K562 (cell line): ENCODE results near the gene GANAB. TPM values are rescaled to one million over a fixed set of nuclear protein-coding genes. Genes with fewer than 3 reads are reported as not detected.

Experiments
- AFF1 ChIP-seq, 2 experiments: fragments of 450-650 bp; IDR thresholded peaks; 2 replicates each; pipeline ENCODE4 v1.6.1; 2018; ENCODE audit warnings: mild to moderate bottlenecking in 2 of 2, low read depth in 1 of 2; ENCODE audit not compliant: partially characterized antibody in 2 of 2
- CTCF ChIP-seq, 3 experiments: IDR thresholded peaks in 2 of 3; conservative IDR thresholded peaks in 1 of 3; 2 replicates each; pipeline ENCODE4 v1.5.1; 2011 to 2012; ENCODE audit warnings: low read length in 3 of 3, mild to moderate bottlenecking in 3 of 3, control low read depth in 2 of 3, improper control_type of control experiment in 1 of 3, inconsistent platforms in 1 of 3, low read depth in 1 of 3, mixed read lengths in 1 of 3, moderate library complexity in 1 of 3; ENCODE audit not compliant: insufficient read depth in 2 of 3
- ELF2 ChIP-seq: fragments of 250-450 bp; sonication (Bioruptor Pico); IDR thresholded peaks from 2 replicates; pipeline ENCODE4 v1.5.0; 2021; ENCODE audit warnings: mild to moderate bottlenecking
- EP400 ChIP-seq: fragments of 450-650 bp; IDR thresholded peaks from 2 replicates; pipeline ENCODE4 v1.6.1; 2017; ENCODE audit warnings: antibody characterized with exemption, mild to moderate bottlenecking, moderate library complexity
- PTBP1 ChIP-seq: fragments of 200-400 bp; formaldehyde crosslinking; IDR thresholded peaks from 2 replicates; pipeline ENCODE4 v1.6.1; 2017; ENCODE audit warnings: low read depth, low read length
- ZBTB7A ChIP-seq: IDR thresholded peaks from 2 replicates; pipeline ENCODE4 v1.6.1; 2011; ENCODE audit warnings: low read depth, mild to moderate bottlenecking, low read length, moderate library complexity, borderline replicate concordance; ENCODE audit not compliant: control insufficient read depth
- polyA plus RNA-seq, 8 experiments: library from polyadenylated mRNA; depleted of rRNA in 4 of 8; stranded (reverse) in 5 of 8; unstranded in 3 of 8; fragments of >200 nt; fragmentation: Nextera tagmentation in 2 of 8; fragmentation: Illumina TruSeq in 1 of 8; extraction: Ambion mirVana in 2 of 8; extraction: Trizol in 1 of 8; gene quantifications; 2 replicates each; pipeline versions ENCODE4 v1.2.1 to v1.2.3, GENCODE V29; 2011 to 2014; ENCODE audit warnings: inconsistent platforms in 1 of 8, missing spikeins in 1 of 8
- total RNA-seq, 7 experiments: library from RNA; depleted of rRNA in 6 of 7; stranded (reverse); fragments of >200 nt in 6 of 7; fragmentation: Illumina TruSeq in 2 of 7; extraction: Trizol in 2 of 7; gene quantifications; 2 replicates each; pipeline versions ENCODE4 v1.2.1 to v1.2.3, GENCODE V29; 2011 to 2021; ENCODE audit warnings: low replicate concordance in 1 of 7
- TF ChIP-seq, protein P1 (sequence below), 2 experiments: fragments of 450-650 bp in 1 of 2; sonication (generic) in 1 of 2; formaldehyde crosslinking in 1 of 2; IDR thresholded peaks; 2 replicates each; pipeline versions ENCODE4 v1.7.1 to v1.9.0; 2016 to 2022; ENCODE audit warnings: inconsistent platforms in 1 of 2, mild to moderate bottlenecking in 1 of 2, missing genetic modification reagents in 1 of 2
- TF ChIP-seq, protein P2 (sequence below): fragments of 450-650 bp; IDR thresholded peaks from 2 replicates; pipeline ENCODE4 v1.6.1; 2014; ENCODE audit warnings: low read depth, mild to moderate bottlenecking, moderate library complexity, borderline replicate concordance

GANAB gene
- total and polyA plus RNA-seq, 9 of the 15 experiments (the other 6 are each of a cell fraction or from before 2014, with no cell fraction given), result 6.5 to 284 (median 161) TPM

- TF ChIP-seq, protein P1, sequence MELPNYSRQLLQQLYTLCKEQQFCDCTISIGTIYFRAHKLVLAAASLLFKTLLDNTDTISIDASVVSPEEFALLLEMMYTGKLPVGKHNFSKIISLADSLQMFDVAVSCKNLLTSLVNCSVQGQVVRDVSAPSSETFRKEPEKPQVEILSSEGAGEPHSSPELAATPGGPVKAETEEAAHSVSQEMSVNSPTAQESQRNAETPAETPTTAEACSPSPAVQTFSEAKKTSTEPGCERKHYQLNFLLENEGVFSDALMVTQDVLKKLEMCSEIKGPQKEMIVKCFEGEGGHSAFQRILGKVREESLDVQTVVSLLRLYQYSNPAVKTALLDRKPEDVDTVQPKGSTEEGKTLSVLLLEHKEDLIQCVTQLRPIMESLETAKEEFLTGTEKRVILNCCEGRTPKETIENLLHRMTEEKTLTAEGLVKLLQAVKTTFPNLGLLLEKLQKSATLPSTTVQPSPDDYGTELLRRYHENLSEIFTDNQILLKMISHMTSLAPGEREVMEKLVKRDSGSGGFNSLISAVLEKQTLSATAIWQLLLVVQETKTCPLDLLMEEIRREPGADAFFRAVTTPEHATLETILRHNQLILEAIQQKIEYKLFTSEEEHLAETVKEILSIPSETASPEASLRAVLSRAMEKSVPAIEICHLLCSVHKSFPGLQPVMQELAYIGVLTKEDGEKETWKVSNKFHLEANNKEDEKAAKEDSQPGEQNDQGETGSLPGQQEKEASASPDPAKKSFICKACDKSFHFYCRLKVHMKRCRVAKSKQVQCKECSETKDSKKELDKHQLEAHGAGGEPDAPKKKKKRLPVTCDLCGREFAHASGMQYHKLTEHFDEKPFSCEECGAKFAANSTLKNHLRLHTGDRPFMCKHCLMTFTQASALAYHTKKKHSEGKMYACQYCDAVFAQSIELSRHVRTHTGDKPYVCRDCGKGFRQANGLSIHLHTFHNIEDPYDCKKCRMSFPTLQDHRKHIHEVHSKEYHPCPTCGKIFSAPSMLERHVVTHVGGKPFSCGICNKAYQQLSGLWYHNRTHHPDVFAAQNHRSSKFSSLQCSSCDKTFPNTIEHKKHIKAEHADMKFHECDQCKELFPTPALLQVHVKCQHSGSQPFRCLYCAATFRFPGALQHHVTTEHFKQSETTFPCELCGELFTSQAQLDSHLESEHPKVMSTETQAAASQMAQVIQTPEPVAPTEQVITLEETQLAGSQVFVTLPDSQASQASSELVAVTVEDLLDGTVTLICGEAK (IDR thresholded peaks at IDR 0.05), result peak; percentile 38; the same call in 1 of the 2 replicates
- TF ChIP-seq, protein P1 (CRISPR knock-in tag; IDR thresholded peaks at IDR 0.05), result no peak
- TF ChIP-seq PTBP1 (0 out of 2 replicates have a peak, but pooled peaks have one; percentile 51), CTCF (IDR thresholded peaks at IDR 0.05 in 2 of 3, conservative IDR thresholded peaks at IDR 0.05 in 1 of 3; ENCODE audit: insufficient read depth in 2 of 3, low read depth in 1 of 3, low read length in 3 of 3) (peak in 1 of 3 experiments; percentile 1; a peak in 1 of 6 replicates), EP400 (peak; percentile 55), AFF1 (IDR thresholded peaks at IDR 0.05; ENCODE audit: low read depth in 1 of 2, partially characterized antibody in 2 of 2) (peak; percentile 42 to 48), ELF2 (CRISPR knock-in tag) (no peak), ZBTB7A (peak; percentile 60; the same call in 1 of the 2 replicates)
- TF ChIP-seq, protein P2, sequence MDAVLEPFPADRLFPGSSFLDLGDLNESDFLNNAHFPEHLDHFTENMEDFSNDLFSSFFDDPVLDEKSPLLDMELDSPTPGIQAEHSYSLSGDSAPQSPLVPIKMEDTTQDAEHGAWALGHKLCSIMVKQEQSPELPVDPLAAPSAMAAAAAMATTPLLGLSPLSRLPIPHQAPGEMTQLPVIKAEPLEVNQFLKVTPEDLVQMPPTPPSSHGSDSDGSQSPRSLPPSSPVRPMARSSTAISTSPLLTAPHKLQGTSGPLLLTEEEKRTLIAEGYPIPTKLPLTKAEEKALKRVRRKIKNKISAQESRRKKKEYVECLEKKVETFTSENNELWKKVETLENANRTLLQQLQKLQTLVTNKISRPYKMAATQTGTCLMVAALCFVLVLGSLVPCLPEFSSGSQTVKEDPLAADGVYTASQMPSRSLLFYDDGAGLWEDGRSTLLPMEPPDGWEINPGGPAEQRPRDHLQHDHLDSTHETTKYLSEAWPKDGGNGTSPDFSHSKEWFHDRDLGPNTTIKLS, result 0 out of 2 replicates have a peak, but pooled peaks have one; percentile 15
These were observed 34.6 kb downstream of the GANAB start (continued) for GRCh38 chr11:62611705-62612365.
